HUES48 (cell line): ENCODE measurements around the gene PDK1.
"Not testable (repeated sequence)": the region's sequence is repeated elsewhere in the genome, so short reads cannot be mapped to it uniquely, and the experiment has no call there.

Experiments
- H3K27ac ChIP-seq: one replicate; pipeline ENCODE4 v1.7.0; 2013; ENCODE audit warnings: low read depth, low read length, inconsistent platforms
- H3K27me3 ChIP-seq: 2 replicates; pipeline ENCODE4 v1.6.1; 2013; ENCODE audit warnings: mild to moderate bottlenecking, low read length; ENCODE audit not compliant: control insufficient read depth, insufficient read depth
- H3K36me3 ChIP-seq: 2 replicates; pipeline ENCODE4 v1.6.1; 2013; ENCODE audit warnings: low read length; ENCODE audit not compliant: control insufficient read depth, insufficient read depth
- H3K4me1 ChIP-seq: 2 replicates; pipeline ENCODE4 v1.6.1; 2013; ENCODE audit warnings: mild to moderate bottlenecking, low read length; ENCODE audit not compliant: control insufficient read depth, insufficient read depth
- H3K4me3 ChIP-seq: 2 replicates; pipeline ENCODE4 v1.5.1; 2013; ENCODE audit warnings: mild to moderate bottlenecking, low read depth, low read length
- H3K9ac ChIP-seq: 2 replicates; pipeline ENCODE4 v1.6.1; 2013; ENCODE audit warnings: mild to moderate bottlenecking, low read depth, low read length, moderate library complexity
- H3K9me3 ChIP-seq: 2 replicates; pipeline ENCODE4 v1.6.1; 2013; ENCODE audit warnings: low read length; ENCODE audit not compliant: control insufficient read depth, insufficient read depth

PDK1 gene

GRCh38 chr2:172572981-172573380 lies 17.1 kb downstream of the PDK1 start:
- no peak overlapping the region for H3K9ac ChIP-seq
- H3K36me3 ChIP-seq = peaks cover 44% of the 10 kb centered on the region
- H3K4me3 ChIP-seq = no peak overlapping the region
- no peak overlapping the region for H3K27ac ChIP-seq
- H3K9me3 ChIP-seq = peaks cover 11% of the 10 kb centered on the region
- H3K27me3 ChIP-seq = no peaks in the 10 kb centered on the region
- no peaks in the 10 kb centered on the region for H3K4me1 ChIP-seq

GRCh38 chr2:172574965-172575364 lies 19.1 kb downstream of the PDK1 start:
- Histone ChIP-seq H3K4me3 (no peak overlapping the region), H3K4me1 (0 out of 2 replicates have a peak, but pooled peaks cover 10% of the 10 kb centered on the region), H3K27ac (no peak overlapping the region), H3K36me3 (peaks cover 27% of the 10 kb centered on the region), H3K27me3 (no peaks in the 10 kb centered on the region), H3K9ac (no peak overlapping the region), H3K9me3 (peaks cover 15% of the 10 kb centered on the region)

GRCh38 chr2:172578054-172578453 lies 22.2 kb downstream of the PDK1 start:
- no peaks in the 10 kb centered on the region for H3K27me3 ChIP-seq
- H3K27ac ChIP-seq = no peak overlapping the region
- 0 out of 2 replicates have a peak, but pooled peaks cover 10% of the 10 kb centered on the region for H3K4me1 ChIP-seq
- H3K9ac ChIP-seq = no peak overlapping the region
- H3K9me3 ChIP-seq = peaks cover 17% of the 10 kb centered on the region
- H3K4me3 ChIP-seq = no peak overlapping the region
- H3K36me3 ChIP-seq = peaks cover 24% of the 10 kb centered on the region

GRCh38 chr2:172578860-172579512 lies 23.1 kb downstream of the PDK1 start:
- no peak overlapping the region for H3K27ac ChIP-seq
- peaks cover 19% of the 10 kb centered on the region for H3K36me3 ChIP-seq

GRCh38 chr2:172580544-172580943 lies 24.7 kb downstream of the PDK1 start:
- no peak overlapping the region for H3K4me3 ChIP-seq
- H3K9ac ChIP-seq = no peak overlapping the region
- 0 out of 2 replicates have a peak, but pooled peaks cover 10% of the 10 kb centered on the region for H3K4me1 ChIP-seq
- H3K27me3 ChIP-seq = no peaks in the 10 kb centered on the region
- H3K27ac ChIP-seq = no peak overlapping the region
- peaks cover 12% of the 10 kb centered on the region for H3K9me3 ChIP-seq
- H3K36me3 ChIP-seq = peaks cover 19% of the 10 kb centered on the region

More at GRCh38 chr2:172578860-172579512, 23.1 kb downstream of the PDK1 start:
- H3K9ac ChIP-seq = no peak overlapping the region
- no peak overlapping the region for H3K4me3 ChIP-seq
- no peaks in the 10 kb centered on the region for H3K27me3 ChIP-seq
- H3K4me1 ChIP-seq = 0 out of 2 replicates have a peak, but pooled peaks cover 10% of the 10 kb centered on the region
- peaks cover 17% of the 10 kb centered on the region for H3K9me3 ChIP-seq

- Histone ChIP-seq H3K36me3 (peaks cover 35% of the 10 kb centered on the region), H3K9ac (no peak overlapping the region), H3K27me3 (no peaks in the 10 kb centered on the region), H3K4me3 (no peak overlapping the region), H3K9me3 (peaks cover 9% of the 10 kb centered on the region), H3K4me1 (0 out of 2 replicates have a peak, but pooled peaks cover 10% of the 10 kb centered on the region), H3K27ac (no peak overlapping the region)
Observed at GRCh38 chr2:172582656-172583055, 26.8 kb downstream of the PDK1 start.

GRCh38 chr2:172586245-172586891 lies 30.5 kb downstream of the PDK1 start:
- H3K27me3 ChIP-seq = no peaks in the 10 kb centered on the region
- H3K4me3 ChIP-seq = no peak overlapping the region
- H3K9me3 ChIP-seq = no peaks in the 10 kb centered on the region
- H3K27ac ChIP-seq = no peak overlapping the region
- peaks cover 48% of the 10 kb centered on the region for H3K36me3 ChIP-seq
- H3K4me1 ChIP-seq = no peaks in the 10 kb centered on the region
- no peak overlapping the region for H3K9ac ChIP-seq

GRCh38 chr2:172587231-172587630 lies 31.3 kb downstream of the PDK1 start:
- H3K9ac ChIP-seq, H3K27me3 ChIP-seq, H3K4me1 ChIP-seq, H3K9me3 ChIP-seq, H3K4me3 ChIP-seq, H3K27ac ChIP-seq: not testable (repeated sequence)
- peaks cover 46% of the 10 kb centered on the region for H3K36me3 ChIP-seq

- H3K36me3 ChIP-seq = peaks cover 47% of the 10 kb centered on the region
- H3K4me1 ChIP-seq = no peaks in the 10 kb centered on the region
- no peak overlapping the region for H3K9ac ChIP-seq
- H3K4me3 ChIP-seq = no peak overlapping the region
- no peak overlapping the region for H3K27ac ChIP-seq
- H3K9me3 ChIP-seq = no peaks in the 10 kb centered on the region
- H3K27me3 ChIP-seq = no peaks in the 10 kb centered on the region
Observed at GRCh38 chr2:172588931-172589330, 33.0 kb downstream of the PDK1 start.

- H3K9ac ChIP-seq, H3K4me1 ChIP-seq, H3K4me3 ChIP-seq, H3K27ac ChIP-seq, H3K9me3 ChIP-seq, H3K27me3 ChIP-seq: not testable (repeated sequence)
- H3K36me3 ChIP-seq = peaks cover 59% of the 10 kb centered on the region
Observed at GRCh38 chr2:172591386-172591785, 35.5 kb downstream of the PDK1 start.

GRCh38 chr2:172592190-172592589 lies 36.3 kb downstream of the PDK1 start:
- not testable (repeated sequence) for H3K9me3 ChIP-seq, H3K27me3 ChIP-seq, H3K4me3 ChIP-seq, H3K27ac ChIP-seq, H3K9ac ChIP-seq, H3K4me1 ChIP-seq
- peaks cover 59% of the 10 kb centered on the region for H3K36me3 ChIP-seq
